RKO (cell line): ENCODE results near the gene PRSS58.

ENCODE experiments used
- DNase-seq: peaks from one replicate; pipeline ENCODE4 v3.0.0-alpha.2; 2016; ENCODE audit warnings: low spot score

Gene PRSS58, protein sequence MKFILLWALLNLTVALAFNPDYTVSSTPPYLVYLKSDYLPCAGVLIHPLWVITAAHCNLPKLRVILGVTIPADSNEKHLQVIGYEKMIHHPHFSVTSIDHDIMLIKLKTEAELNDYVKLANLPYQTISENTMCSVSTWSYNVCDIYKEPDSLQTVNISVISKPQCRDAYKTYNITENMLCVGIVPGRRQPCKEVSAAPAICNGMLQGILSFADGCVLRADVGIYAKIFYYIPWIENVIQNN

DNA sequence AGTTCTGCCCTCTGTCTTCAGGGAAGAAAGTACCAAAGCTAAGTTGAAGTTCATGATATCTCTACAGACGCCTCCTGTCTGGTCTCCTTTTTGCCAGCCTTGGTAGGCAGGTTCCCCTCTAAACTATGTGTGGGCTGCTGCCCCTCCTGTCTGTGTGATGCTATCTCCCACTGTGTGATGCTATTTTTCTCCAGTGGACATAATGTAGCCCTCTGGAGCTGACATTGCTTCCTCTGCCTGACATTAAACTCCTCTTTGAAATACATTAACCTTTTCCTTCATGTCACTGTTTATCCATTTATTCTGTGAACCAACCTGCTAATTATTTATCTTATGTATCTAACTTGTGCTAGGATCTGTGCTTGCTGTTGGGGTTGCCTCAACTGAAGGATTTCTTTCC, at the start of gene PRSS58:
Gene PRSS58, minus strand, starts transcription at position 101 of the 400 bp plus-strand sequence. CDS start 351 bp downstream, outside the sequence.
- DNase-seq: no peak

DNA sequence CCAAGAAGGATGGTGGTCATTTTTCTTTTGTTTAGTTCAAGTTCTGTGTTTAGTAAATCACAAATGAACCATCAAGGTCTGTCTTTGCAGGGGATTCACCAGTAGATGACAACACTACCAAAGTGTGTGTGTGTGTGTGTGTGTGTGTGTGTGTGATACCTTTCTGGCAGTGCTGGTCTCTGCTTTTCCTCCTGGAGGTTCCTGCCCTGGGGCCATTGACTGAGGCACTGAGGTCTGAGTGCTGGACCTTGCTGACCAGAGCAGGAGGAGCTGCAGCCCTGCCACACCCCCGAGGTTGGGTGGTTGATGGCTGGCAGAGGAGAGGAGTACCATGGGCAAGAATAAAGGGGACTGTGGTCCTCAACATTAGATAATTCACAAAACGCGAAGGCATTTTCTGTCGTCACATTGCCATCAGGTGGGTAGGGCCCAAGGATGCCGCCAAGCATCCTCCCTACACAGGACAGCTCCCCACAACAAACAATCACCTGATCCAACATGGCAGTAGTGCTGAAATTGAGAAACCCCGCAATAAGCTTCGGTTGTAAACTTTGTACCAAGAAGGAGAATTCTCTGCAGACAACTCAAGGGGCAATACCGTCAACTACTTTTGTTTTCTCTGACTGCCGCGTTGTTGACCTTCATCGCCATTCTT, 49.5 kb upstream of the PRSS58 start:
- no peak for DNase-seq

DNA sequence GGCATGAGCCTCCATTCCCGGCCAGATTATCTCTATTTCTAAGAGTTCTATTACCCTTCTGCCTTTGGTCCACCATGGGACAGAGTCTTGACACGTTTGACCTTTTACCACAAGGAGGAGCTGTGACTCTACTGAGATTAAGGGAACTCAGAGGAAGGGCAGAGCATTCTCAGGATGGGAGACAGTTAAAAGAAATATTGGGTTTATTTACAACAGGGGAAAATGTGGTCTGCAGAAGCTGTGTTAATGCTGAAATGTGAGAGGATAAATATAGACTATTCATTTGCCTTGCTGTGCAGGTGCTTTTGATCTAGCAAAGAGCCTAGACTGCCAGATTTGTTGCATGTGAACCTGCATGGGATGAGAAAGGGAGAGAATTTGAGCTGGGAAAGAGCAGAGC, 45.8 kb upstream of the PRSS58 start:
- DNase-seq: peak; percentile 54

DNA sequence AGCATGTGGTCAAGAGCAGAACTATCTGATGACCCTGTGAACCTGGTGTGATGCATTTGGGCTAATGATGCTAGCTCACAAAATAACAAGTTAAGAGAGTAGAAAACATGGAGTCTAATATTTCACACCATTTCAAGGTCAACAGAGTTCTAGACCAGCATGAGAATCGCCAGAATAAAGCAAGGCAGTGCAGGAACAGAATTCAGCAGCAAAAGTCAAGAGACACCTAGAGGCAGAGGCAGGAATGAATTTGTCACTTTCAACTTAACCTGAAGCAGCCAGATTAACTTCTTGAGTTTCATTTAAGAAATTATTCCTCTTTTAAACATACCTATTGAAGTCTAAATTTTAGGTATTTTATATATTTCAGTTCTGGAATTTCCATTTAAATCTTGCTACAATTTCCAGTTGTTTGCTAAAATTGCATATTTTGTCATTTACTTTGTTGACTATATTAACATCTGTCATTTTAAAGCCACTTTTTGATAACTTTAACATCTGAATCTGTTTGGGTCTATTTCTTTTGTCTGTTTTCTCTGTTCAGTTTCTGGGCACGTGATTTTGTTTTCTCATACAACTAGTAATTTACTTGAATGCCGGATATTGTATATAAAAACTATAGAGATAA, 44.2 kb upstream of the PRSS58 start:
- peak; percentile 65 for DNase-seq

DNA sequence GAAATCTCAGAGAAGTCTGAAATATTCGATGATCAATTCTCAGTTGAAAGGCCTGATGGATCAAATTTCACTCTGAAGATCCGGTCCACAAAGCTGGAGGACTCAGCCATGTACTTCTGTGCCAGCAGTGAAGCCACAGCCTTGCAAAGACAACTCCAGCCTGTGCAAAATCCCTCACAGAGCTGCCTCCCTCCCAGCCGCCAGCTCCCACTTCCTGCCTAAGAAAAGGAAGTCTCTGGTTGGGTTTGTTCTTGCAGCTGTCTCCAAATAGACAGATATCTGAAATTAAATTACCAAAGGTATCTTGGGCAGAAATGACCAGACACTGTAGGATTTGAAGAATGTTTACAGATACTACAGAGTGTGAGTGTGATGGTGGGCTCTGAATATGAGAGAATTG, 43.4 kb upstream of the PRSS58 start:
- DNase-seq: no peak

DNA sequence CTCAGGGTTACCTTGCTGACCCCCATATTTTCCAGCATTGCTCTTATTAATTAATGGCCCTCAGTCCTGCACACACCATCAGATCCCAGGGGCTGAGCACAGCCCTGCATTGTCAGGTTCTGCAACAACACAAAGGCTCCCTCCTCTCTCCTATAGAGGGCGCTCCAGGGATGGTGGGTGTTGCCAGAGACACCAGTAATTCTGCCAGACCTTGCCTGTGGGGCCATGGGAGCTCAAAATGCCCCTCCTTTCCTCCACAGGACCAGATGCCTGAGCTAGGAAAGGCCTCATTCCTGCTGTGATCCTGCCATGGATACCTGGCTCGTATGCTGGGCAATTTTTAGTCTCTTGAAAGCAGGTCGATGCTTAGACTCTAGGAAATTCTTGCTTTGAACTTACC, 42.8 kb upstream of the PRSS58 start:
- peak; percentile 14 for DNase-seq

DNA sequence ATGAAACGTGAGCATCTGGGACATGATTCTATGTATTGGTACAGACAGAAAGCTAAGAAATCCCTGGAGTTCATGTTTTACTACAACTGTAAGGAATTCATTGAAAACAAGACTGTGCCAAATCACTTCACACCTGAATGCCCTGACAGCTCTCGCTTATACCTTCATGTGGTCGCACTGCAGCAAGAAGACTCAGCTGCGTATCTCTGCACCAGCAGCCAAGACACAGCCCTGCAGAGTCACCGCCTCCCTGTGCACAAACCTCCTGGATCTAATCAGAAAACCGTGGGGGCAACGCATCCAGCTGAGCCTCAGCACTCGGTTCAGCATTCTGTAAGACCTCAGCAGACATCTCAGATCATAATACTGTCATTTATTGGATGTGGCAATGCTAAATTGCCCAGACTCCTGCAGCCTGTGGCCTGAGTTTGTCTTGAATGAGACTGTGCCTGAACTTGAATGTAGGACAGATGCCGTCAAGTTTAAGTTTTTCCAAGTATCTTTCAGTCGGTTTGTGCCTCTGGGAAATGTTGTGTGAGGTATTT, 41.5 kb upstream of the PRSS58 start:
- no peak for DNase-seq

DNA sequence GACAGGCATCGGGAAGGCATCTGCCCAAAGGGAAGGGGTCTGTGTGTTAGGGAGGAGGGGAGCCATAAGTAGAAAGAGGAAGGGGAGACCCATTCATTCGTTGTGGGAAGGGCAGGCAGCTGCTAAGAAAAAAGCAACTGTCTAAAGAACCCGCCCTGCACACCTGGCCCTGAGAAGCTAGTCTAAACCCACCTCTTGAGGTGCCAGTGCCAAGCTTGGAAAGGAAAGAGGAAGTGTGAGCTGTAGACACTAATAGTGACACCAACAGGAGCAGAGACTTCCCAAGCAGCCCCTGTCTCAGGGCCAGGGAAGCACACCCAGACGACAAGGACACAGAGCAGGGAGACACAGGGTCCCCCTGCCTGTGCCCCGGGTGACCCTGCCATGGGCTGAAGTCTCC, 40.8 kb upstream of the PRSS58 start:
- DNase-seq: no peak

DNA sequence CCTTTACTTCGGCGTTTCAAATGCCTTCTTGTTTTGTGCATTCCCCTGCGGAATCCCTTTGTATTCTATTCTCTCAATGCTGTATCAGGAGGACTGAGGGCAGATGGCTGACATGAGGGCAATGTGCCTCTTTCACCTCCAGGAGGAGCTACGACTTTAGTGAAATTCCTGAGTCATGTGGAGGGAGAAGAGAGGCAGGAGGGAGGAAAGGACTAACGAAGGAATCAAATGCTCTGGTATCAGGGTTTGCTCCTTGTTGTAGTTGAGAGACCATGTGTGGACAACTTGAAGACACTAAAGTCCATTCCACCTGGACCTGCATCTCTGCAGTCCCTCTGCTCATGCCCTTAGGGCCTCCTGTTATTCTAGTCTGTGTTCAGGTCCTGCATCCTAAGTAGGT, 40.2 kb upstream of the PRSS58 start:
- peak; percentile 56 for DNase-seq

DNA sequence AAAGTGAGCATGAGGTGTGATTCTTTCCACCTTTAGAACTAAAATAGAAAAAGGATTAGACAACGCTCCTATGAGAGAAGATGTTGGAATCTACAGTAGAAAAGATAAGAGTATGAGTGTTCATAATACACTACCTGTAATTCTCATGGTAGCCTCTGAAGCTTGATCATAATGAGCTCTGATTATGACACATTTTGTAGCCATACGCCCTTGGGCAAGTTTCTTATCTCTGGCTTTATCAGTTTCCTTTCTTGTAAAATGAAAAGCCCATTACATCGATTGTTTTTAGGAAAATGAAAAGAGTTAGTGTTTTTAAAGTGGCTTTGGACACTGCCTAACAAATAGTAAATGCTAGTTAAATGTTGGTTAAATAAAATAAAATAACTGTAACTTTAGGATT, 22.4 kb upstream of the PRSS58 start:
- no peak for DNase-seq

DNA sequence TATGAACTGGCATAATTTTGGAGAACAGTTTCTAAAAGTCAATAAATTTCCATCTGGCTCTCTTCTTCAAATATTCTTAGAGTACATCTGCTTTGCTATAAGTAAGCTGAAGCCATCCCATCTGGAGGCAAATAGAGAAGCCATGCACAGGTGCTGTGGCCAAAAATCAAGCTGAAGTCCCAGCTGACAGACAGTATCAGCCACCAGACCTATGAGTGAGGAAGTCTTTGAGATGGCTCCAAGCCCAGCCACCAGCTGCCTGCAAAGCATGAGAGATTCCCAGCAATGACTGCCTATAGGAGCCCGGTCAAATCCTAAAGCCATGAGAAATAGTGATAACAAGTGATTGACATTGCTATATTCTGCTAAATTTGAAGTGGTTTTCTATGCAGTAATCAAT, 21.7 kb upstream of the PRSS58 start:
- no peak for DNase-seq

DNA sequence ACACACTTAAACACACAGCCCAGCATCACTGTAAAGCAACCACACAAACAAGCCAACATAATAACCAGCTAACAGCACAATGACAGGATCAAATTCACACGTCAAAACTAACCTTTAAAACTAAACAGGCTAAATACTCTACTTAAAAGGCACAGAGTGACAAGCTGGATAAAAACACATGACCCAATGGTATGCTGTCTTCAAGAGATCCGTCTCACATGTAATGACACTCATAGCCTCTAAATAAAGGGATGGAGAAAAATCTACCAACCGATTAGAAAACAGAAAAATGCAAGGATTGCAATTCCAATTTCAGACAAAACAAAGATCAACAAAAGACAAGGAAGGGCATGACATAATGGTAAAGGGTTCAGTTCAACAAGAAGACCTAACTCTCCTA, 17.2 kb upstream of the PRSS58 start:
- DNase-seq: no peak

DNA sequence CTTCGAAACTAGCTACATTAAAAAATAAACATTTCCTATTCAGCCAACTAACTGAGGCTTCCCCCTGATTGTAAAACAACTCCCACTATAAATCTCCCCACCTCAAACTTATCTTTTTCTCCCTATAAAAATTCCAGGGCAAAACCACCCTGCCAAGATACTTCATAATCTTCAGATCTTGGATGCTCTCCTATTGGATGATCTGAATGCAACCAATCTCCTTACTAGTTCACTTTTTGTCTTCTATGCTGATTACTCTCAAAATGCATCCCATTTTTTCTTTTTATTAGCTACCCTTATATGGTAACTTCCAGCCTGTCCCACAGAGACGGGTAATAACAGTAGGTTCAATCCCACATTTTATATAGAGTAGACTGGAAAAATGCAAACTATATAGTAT, 15.0 kb upstream of the PRSS58 start:
- no peak for DNase-seq

DNA sequence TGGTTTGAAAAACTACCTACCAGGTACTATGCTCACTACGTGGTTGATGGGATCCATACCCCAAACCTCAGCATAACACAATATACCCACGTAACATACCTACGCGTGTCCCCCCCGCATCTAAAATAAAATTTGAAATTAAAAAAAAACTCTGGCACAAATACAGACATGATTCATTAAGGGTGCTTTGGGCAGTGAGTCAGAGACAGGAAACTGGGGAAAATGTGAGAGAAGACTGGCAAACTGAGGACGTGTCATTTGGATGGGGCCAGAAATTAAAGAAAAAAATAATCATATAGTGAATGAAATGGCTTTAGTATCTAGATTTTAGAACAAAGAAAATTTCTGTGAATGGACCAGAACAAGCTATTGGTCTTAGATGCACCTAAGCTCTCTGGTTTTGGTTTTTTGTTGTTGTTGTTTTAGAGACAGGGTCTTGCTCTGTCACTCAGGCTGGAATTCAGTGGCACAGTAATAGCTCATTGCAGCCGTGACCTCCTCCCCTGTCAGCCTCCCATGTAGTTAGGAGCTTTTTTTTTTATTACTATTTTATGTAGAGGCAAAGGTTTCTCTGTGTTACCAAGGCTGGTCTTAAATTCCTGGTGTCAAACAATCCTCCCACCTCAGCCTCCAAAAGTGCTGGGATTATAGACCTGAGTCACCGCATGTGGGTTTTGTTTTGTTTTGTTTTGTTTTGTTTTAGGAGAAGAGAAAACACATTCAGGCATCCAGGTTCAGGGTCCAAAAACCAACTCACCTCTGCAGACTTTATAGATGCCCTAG, 5.9 kb upstream of the PRSS58 start:
- peak; percentile 80 for DNase-seq

DNA sequence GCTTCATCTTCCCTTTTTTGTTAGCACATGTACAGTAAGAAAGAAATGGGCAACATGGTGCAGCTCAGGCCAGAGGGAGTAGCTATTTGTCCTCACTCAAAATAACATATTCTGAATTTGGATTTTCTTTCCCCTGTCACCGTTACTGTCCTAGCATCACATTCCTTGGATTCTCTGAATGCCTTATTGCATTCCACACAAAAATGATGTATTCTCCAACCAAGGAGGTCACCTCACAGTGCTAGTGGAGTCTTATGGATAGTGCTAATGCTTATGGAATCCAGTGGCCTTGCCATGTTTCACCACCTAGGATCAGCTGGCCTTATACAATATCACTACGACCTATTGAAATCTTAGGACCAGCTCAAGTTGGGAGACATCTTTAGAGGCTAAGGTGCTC, 7.2 kb downstream of the PRSS58 start:
- DNase-seq: no peak

DNA sequence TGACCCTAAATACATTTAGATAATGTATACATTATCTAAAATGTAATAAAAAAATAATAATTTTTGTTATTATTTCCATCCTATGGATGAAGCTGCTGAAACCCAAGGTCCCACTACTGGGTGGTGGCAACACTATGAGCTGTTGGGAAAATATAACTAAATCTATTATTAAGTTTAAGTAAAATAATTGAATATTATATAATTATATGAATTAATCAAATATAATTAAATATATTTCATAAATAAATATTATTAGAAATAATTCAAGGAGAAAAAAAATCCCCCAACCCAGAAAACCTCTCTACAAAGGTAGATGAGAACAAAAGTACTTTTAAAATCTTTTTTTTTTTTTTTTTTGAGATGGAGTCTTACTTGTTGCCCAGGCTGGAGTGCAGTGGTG, 7.9 kb downstream of the PRSS58 start:
- DNase-seq: no peak

DNA sequence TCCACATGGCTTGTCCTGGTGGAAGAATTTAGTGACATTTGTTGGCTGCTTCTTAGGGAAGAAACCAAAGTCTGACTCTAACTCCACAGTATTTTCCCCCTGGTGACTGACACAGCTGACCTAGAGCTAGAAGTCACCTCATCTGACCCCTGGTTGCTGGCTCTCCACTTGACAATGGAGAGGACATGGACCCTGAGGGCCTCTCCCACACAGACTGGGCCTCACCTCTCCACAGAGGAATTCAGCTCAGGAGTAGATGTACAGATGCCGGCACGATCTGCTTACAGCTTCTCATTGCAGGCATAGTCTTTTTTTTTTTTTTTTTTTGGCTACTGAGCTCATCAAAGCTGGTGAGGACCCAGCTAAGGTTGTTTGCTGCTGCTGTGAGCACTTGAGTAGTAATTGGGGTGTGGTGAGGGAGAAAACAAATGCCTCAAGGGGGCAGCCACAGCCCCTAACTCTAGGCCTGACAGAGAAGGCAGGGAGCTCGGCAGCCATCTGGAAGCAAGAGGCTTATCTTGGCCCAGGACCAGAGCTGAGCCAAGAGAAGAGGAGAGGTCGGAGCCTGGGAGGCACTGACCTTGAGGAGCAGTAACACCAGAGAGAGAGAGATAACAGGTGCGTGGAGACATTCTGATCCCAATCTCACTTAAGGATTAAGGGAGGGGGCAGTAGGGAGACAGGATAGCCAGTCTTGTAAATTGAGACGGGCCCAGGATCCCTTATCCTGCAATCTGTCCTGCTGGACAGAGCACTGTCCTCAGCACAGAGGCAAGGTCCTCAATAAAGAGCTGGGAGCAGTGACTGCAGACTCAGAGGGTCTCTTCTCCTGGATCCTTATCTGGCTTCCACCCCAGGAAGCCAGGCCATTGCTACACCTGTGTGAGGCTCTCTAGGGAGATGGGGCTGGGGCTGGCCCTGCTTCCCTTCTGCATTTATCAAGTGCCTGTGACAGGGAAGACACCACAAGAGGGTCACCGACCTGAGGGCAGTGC, 9.4 kb downstream of the PRSS58 start:
- DNase-seq: no peak

DNA sequence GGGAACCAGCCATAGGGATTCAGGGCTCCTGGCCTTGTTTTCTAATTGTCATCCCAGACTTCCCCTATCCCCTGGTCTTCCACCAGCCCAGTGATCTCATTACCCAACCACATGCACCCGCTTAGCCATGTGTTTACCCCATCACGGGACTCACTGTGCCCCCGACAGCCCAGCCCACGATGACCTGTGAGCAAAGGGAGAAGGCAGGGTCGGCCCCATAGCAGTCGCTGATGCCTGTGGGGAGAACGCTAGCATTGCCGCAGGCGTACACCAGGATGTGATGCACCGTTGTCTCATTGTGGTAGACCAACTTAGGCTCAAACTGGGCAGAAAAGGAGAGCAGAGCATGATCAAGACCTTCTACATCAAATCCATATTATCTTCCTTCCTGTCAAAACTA, 14.0 kb downstream of the PRSS58 start:
- DNase-seq: no peak

DNA sequence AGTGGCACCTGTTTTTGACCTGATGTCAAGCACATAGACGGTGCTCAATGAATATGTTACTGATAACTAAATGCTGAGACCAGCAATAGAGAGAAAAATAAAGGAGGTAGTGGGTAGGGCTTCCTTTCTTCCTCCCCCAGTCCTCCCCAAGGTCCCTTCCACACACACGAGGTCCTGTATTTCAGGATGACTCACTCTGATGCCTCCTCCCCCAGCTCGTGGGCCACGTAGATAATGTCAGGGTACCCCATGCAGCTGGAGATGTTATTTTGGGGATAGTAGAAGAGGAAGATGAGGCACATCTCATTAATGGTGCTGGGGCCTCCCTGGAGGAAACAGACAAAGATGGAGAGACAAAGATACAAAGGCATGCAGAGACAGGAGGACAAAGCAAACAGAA, 17.3 kb downstream of the PRSS58 start:
- DNase-seq: no peak

DNA sequence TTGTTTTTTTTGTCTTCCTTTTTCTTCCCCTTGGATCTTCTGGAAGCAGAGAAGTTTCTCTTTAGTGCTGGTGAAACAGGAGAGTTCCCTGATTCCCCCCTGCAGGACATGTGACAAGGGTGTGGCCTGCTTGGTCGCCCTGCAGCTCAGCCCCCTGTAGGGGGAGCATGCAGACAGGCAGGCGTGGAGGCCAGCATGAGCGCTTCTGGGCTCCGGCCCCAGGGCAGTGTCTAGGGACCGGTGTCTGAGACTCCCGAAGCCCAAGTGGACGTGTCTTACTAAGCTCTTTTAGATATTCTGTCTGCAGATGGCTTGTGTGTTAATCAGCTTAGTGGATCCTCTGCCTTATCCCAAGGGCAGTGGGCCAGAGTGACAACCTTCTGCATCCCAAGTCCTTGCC, 26.1 kb downstream of the PRSS58 start:
- peak; percentile 35 for DNase-seq

DNA sequence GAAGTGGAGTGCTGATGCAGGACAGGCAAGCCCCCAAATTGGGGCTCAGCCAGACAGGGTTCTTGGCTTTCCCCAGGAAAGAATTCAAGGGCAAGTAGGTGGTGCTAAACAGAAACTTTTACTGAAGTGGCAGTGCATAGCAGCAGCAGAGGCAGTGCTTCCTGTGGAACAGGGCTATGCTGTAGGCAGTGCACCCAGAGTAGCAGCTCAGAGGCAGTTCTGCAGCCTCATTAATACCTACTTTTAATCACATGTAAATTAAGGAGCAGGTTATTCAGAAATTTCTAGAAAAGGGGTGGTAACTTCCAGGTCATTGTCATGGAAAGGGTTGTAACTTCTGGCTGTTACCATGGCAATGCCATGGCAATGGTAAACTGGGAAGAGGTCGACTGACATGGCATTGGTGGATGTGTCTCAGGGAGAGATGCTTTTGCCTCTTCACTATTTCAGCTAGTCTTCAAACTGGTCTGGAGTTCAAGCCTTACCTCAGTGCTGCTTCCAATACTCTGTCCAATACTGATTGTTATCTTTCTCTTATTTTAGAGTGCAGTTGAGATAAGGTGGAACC, 29.2 kb downstream of the PRSS58 start:
- DNase-seq: no peak
